HepG2 (cell line): ENCODE results near the gene ARHGEF3. TPM values are rescaled to one million over a fixed set of nuclear protein-coding genes. Genes with fewer than 3 reads are reported as not detected.
A peak's percentile ranks its signal among the peaks of the same experiment; 100 is the strongest.

ENCODE experiments used
- ARNT2 ChIP-seq: sonication (generic); formaldehyde crosslinking; IDR thresholded peaks from 2 replicates; pipeline ENCODE4 v1.8.0; 2022; ENCODE audit warnings: mild to moderate bottlenecking, low read depth, missing genetic modification reagents, moderate library complexity
- CEBPB ChIP-seq: IDR thresholded peaks from 2 replicates; pipeline ENCODE4 v1.6.1; 2011; ENCODE audit warnings: low read depth, low read length, improper control_type of control experiment, borderline replicate concordance
- FOSL2 ChIP-seq: sonication (generic); formaldehyde crosslinking; IDR thresholded peaks from 2 replicates; pipeline ENCODE4 v1.4.0; 2020; ENCODE audit warnings: missing genetic modification reagents
- FOXA1 ChIP-seq, 2 experiments: fragments of 450-650 bp in 1 of 2; sonication (generic) in 1 of 2; formaldehyde crosslinking in 1 of 2; IDR thresholded peaks; 2 replicates each; pipeline versions ENCODE4 v1.4.0 to v1.6.1; 2016 to 2020; ENCODE audit warnings: missing genetic modification reagents in 1 of 2
- FOXK1 ChIP-seq: sonication (generic); formaldehyde crosslinking; IDR thresholded peaks from 2 replicates; pipeline ENCODE4 v1.4.0; 2020; ENCODE audit warnings: low read depth, missing genetic modification reagents, borderline replicate concordance
- GFI1 ChIP-seq: sonication (generic); formaldehyde crosslinking; IDR thresholded peaks from 2 replicates; pipeline ENCODE4 v1.5.0; 2020; ENCODE audit warnings: missing genetic modification reagents, mild to moderate bottlenecking, borderline replicate concordance
- HIC2 ChIP-seq: sonication (generic); formaldehyde crosslinking; IDR thresholded peaks from 2 replicates; pipeline ENCODE4 v1.9.0; 2022; ENCODE audit warnings: low read depth, missing genetic modification reagents
- MED13 ChIP-seq: sonication (generic); formaldehyde crosslinking; IDR thresholded peaks from 2 replicates; pipeline ENCODE4 v1.5.0; 2020; ENCODE audit warnings: missing genetic modification reagents
- RFXAP ChIP-seq: sonication (generic); formaldehyde crosslinking; IDR thresholded peaks from 2 replicates; pipeline ENCODE4 v1.4.0; 2020; ENCODE audit warnings: missing genetic modification reagents, borderline replicate concordance
- TMF1 ChIP-seq: sonication (generic); formaldehyde crosslinking; IDR thresholded peaks from 2 replicates; pipeline ENCODE4 v1.8.1; 2022; ENCODE audit warnings: low read depth, missing genetic modification reagents
- ZBTB26 ChIP-seq: IDR thresholded peaks from 2 replicates; pipeline ENCODE4 v1.6.1; 2016; ENCODE audit warnings: missing compliant biosample characterization, missing genetic modification reagents, borderline replicate concordance
- ZFY ChIP-seq: sonication (generic); formaldehyde crosslinking; IDR thresholded peaks from 2 replicates; pipeline ENCODE4 v1.4.0; 2020; ENCODE audit warnings: missing genetic modification reagents
- ZNF30 ChIP-seq: sonication (generic); formaldehyde crosslinking; IDR thresholded peaks from 2 replicates; pipeline ENCODE4 v1.5.0; 2020; ENCODE audit warnings: mild to moderate bottlenecking, missing genetic modification reagents
- ZNF331 ChIP-seq: sonication (generic); formaldehyde crosslinking; IDR thresholded peaks from 2 replicates; pipeline ENCODE4 v1.4.0; 2020; ENCODE audit warnings: missing genetic modification reagents
- ZNF354B ChIP-seq: sonication (generic); formaldehyde crosslinking; IDR thresholded peaks from 2 replicates; pipeline ENCODE4 v1.8.0; 2022; ENCODE audit warnings: mild to moderate bottlenecking, missing genetic modification reagents
- ZNF614 ChIP-seq: IDR thresholded peaks from 2 replicates; pipeline ENCODE4 v1.6.1; 2018; ENCODE audit warnings: missing biosample characterization, missing genetic modification reagents, inconsistent platforms, borderline replicate concordance
- ZSCAN20 ChIP-seq: sonication (generic); formaldehyde crosslinking; IDR thresholded peaks from 2 replicates; pipeline ENCODE4 v1.4.0; 2020; ENCODE audit warnings: missing genetic modification reagents, mild to moderate bottlenecking, borderline replicate concordance
- ZSCAN5A ChIP-seq: sonication (generic); formaldehyde crosslinking; IDR thresholded peaks from 2 replicates; pipeline ENCODE4 v1.8.0; 2022; ENCODE audit warnings: mild to moderate bottlenecking, missing genetic modification reagents, borderline replicate concordance
- polyA plus RNA-seq, 8 experiments: library from polyadenylated mRNA; depleted of rRNA in 3 of 8; stranded (reverse) in 7 of 8; unstranded in 1 of 8; fragments of >200 nt; fragmentation: Illumina TruSeq in 4 of 8; extraction: Trizol in 4 of 8; gene quantifications; 2 replicates each; pipeline versions ENCODE4 v1.2.1 to v1.2.3, GENCODE V29; 2011 to 2016; ENCODE audit warnings: low read depth in 4 of 8, missing spikeins in 1 of 8, mixed read lengths in 1 of 8; ENCODE audit not compliant: insufficient read depth in 1 of 8
- total RNA-seq, 5 experiments: library from RNA; depleted of rRNA; stranded (reverse); fragments of >200 nt; fragmentation: Illumina TruSeq; extraction: Trizol; gene quantifications; 2 replicates each; pipeline ENCODE4 v1.2.3, GENCODE V29; 2016; ENCODE audit warnings: low read depth in 1 of 5
- TF ChIP-seq, protein P1 (sequence below): sonication (generic); formaldehyde crosslinking; IDR thresholded peaks from 2 replicates; pipeline ENCODE4 v1.5.0; 2020; ENCODE audit warnings: missing genetic modification reagents, mild to moderate bottlenecking, borderline replicate concordance

Gene ARHGEF3
- total and polyA plus RNA-seq, 2 of the 13 experiments (the other 11 are each of a cell fraction or from before 2014, with no cell fraction given) = 14.8 to 23.1 TPM

GRCh38 chr3:56830884-56831283 is 29.1 kb upstream of the ARHGEF3 start (continued):
- peak; percentile 71; the same call in 1 of the 2 replicates for TF ChIP-seq ZBTB26 (CRISPR knock-in tag)
- TF ChIP-seq GFI1 (CRISPR knock-in tag) = peak; percentile 87
- TF ChIP-seq MED13 (CRISPR knock-in tag) = peak; percentile 52; the same call in 1 of the 2 replicates
- TF ChIP-seq ZSCAN20 (CRISPR knock-in tag) = peak; percentile 76; the same call in 1 of the 2 replicates
- peak; percentile 56; the same call in 1 of the 2 replicates for TF ChIP-seq ZSCAN5A (CRISPR knock-in tag)
- TF ChIP-seq HIC2 = no peak
- 0 out of 2 replicates have a peak, but pooled peaks have one; percentile 25 for TF ChIP-seq TMF1 (CRISPR knock-in tag)
- peak; percentile 75; the same call in 1 of the 2 replicates for TF ChIP-seq ZNF614
- peak; percentile 48; the same call in 1 of the 2 replicates for TF ChIP-seq ZNF331 (CRISPR knock-in tag)
- no peak for TF ChIP-seq ZNF30
- no peak for TF ChIP-seq ZNF354B
- TF ChIP-seq CEBPB = peak; percentile 62; the same call in 1 of the 2 replicates
- TF ChIP-seq FOXA1 (IDR thresholded peaks at IDR 0.05) = no peak
- peak; percentile 86 for TF ChIP-seq FOXA1 (CRISPR knock-in tag; IDR thresholded peaks at IDR 0.05)
- peak; percentile 85 for TF ChIP-seq FOSL2 (CRISPR knock-in tag)
- TF ChIP-seq FOXK1 (CRISPR knock-in tag) = peak; percentile 85; the same call in 1 of the 2 replicates
- TF ChIP-seq ZFY (CRISPR knock-in tag) = 0 out of 2 replicates have a peak, but pooled peaks have one; percentile 20
- TF ChIP-seq, protein P1, sequence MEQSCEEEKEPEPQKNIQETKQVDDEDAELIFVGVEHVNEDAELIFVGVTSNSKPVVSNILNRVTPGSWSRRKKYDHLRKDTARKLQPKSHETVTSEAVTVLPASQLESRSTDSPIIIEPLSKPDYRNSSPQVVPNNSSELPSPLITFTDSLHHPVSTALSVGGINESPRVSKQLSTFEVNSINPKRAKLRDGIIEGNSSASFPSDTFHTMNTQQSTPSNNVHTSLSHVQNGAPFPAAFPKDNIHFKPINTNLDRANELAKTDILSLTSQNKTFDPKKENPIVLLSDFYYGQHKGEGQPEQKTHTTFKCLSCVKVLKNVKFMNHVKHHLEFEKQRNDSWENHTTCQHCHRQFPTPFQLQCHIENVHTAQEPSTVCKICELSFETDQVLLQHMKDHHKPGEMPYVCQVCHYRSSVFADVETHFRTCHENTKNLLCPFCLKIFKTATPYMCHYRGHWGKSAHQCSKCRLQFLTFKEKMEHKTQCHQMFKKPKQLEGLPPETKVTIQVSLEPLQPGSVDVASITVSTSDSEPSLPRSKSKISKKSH (CRISPR knock-in tag) = no peak
- TF ChIP-seq ARNT2 (CRISPR knock-in tag) = peak; percentile 76
- 0 out of 2 replicates have a peak, but pooled peaks have one; percentile 40 for TF ChIP-seq RFXAP (CRISPR knock-in tag)
